Measurements from ENCODE around the gene MAP4. TPM values are rescaled to one million over a fixed set of nuclear protein-coding genes. Genes with fewer than 3 reads are reported as not detected.

Gene MAP4
- total RNA-seq, 4 donors from 2014 or later, result 597 to 976 (median 687) TPM

GRCh38 chr3:47803480-47804025, 212.7 kb downstream of the MAP4 start:
- H3K9me3 ChIP-seq, result no peaks in the 10 kb centered on the region
- H3K4me1 ChIP-seq, result peaks cover 7 to 14% of the 10 kb centered on the region in 2 donors
- ATAC-seq (no peak), DNase-seq (no peak)
- in situ Hi-C loops (cut with MboI; ENCODE audit: low sequenced_read_pairs in 4 of 4), result no loop called here
- peak overlapping the region; percentile 79 to 94 (median 86) for H3K4me3 ChIP-seq
- intact Hi-C loops (cut with DNase I; ENCODE audit: low total_unique reads), result loop anchor here (1.0 to 5.0 kb wide), 2 partner anchors 22 to 291 kb away; partner anchors contain the start of genes ELP6 and SMARCC1
- TF ChIP-seq CTCF (IDR thresholded peaks at IDR 0.05 in 4 of 5, conservative IDR thresholded peaks at IDR 0.05 in 1 of 5), result no peak
- TF ChIP-seq POLR2A (IDR thresholded peaks at IDR 0.05), result no peak
- peaks cover 0 to 29% of the 10 kb centered on the region in 2 donors for H3K36me3 ChIP-seq
- H3K27ac ChIP-seq, result peak overlapping the region; percentile 86 to 96 (median 94)
- no peaks in the 10 kb centered on the region for H3K27me3 ChIP-seq

GRCh38 chr3:47802734-47803479, 213.3 kb downstream of the MAP4 start, which contains the start of gene DHX30:
DHX30 (plus strand) TSS chr3:47803138; CDS start chr3:47810684, 7,546 bp downstream.
- in situ Hi-C loops (cut with MboI; ENCODE audit: low sequenced_read_pairs in 4 of 4) (no loop called here), intact Hi-C loops (cut with DNase I; ENCODE audit: low total_unique reads) (loop anchor here (1.0 to 5.0 kb wide), 2 partner anchors 22 to 291 kb away; partner anchors contain the start of genes ELP6 and SMARCC1)
- peak within 1 kb of the TSS; percentile 79 to 94 (median 86) for H3K4me3 ChIP-seq
- H3K27me3 ChIP-seq, result no peaks in the 10 kb centered on the region
- peak within 1 kb of the TSS; percentile 86 to 96 (median 94) for H3K27ac ChIP-seq
- ATAC-seq (peak; percentile 90 to 93), DNase-seq (peak; percentile 77 to 81)
- peaks cover 0 to 22% of the 10 kb centered on the region in 2 donors for H3K36me3 ChIP-seq
- no peak for TF ChIP-seq CTCF (IDR thresholded peaks at IDR 0.05 in 4 of 5, conservative IDR thresholded peaks at IDR 0.05 in 1 of 5)
- TF ChIP-seq POLR2A (IDR thresholded peaks at IDR 0.05), result peak; percentile 69 to 89
- H3K9me3 ChIP-seq, result no peaks in the 10 kb centered on the region
- H3K4me1 ChIP-seq, result peaks cover 7 to 14% of the 10 kb centered on the region in 2 donors

MicroRNA genes within 50 kb of the gene (microRNA counts, 767-probe panel; counts per million panel counts)
- 356 to 448 counts per million in 2 donors for microRNA hsa-miR-1226-3p

Small RNAs within 50 kb of the gene (microRNA-seq; reads per million reads assigned to microRNA genes)
- gene MIR1226 (ENCODE audit: borderline replicate concordance in 2 of 2), result 45.2 to 66.2 reads per million in 2 donors

Other genes starting within 250 kb of the MAP4 start
- 10 to 100 TPM; 24.5 to 32.1 (median 28.1) TPM for gene SMARCC1, start 234.5 kb downstream of the MAP4 start, total RNA-seq
- 10 to 100 TPM; 45.7 to 91.1 (median 67.9) TPM for gene DHX30, start 213.3 kb downstream of the MAP4 start, total RNA-seq
- 1 to 10 TPM in 1 of 4 donors, under 1 TPM in 1, not detected in 2; 0.73 to 2.3 TPM for gene CDC25A, start 172.0 kb upstream of the MAP4 start, total RNA-seq
- not detected for gene CAMP, start 207.1 kb upstream of the MAP4 start, total RNA-seq
- 1 to 10 TPM; 1.1 to 9.6 (median 3.0) TPM for gene ZNF589, start 224.7 kb upstream of the MAP4 start, total RNA-seq